Activated CD4-positive, alpha-beta T cell treated with anti-CD3 and anti-CD28 coated beads, Interleukin-10, Interleukin-2, amounts not matched to agents 100 ng/mL and 50 ng/mL, durations not matched to agents 16 hours and 8 hours (primary cell): ENCODE results near the gene EZH2.

Experiments used
- DNase-seq: peaks from one replicate; pipeline ENCODE4 v3.0.0-alpha.2; 2020

Gene EZH2

DNA sequence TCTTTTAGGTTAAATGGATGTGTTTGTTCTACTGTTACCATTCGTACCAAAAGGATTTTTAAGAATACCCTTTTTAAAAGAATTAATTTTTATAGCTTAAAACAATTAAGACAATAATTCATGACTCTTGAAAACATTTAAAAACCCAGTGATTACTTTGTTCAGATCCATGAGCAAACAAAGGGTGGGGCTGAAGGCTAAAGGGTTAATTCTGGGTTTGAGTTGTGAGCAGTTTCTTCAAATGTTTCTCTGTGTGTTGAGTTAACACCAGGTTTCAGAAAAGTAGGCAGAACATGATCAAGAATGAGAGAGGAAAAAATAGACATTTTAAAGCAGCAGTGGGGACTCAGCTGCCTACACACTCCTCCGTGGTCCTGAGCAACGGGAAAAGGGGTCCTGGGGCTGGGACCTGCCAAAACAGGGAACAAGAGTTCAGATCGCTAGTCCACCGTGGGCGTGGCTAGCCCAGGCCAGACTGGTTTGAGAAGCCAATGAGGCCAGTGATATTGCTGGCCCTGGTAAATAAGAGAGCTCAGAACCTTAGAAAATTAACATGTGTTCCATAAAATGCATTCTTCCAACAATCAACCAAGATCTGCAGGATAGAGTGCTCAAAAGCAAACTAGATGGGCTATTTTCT lies 14.9 kb upstream of the EZH2 start:
- DNase-seq: no peak

DNA sequence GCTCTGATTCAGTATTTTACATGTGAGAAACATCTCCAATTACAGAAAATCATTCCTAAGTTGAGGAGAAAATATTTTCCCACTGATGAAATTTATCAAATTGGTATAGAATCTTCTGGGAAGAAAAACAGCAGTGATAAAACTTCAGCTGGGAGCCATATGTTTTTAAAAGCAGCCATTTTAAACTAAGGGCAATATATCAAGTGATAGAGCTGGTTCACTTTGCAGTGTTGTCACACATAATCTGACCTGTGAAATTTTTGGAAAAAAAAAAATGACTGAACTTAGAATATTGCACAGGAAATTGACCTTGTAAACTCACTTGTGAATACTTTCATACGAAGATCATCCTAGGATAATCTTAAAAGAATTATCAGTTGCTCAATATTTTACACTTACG lies 10.5 kb upstream of the EZH2 start:
- DNase-seq: no peak

DNA sequence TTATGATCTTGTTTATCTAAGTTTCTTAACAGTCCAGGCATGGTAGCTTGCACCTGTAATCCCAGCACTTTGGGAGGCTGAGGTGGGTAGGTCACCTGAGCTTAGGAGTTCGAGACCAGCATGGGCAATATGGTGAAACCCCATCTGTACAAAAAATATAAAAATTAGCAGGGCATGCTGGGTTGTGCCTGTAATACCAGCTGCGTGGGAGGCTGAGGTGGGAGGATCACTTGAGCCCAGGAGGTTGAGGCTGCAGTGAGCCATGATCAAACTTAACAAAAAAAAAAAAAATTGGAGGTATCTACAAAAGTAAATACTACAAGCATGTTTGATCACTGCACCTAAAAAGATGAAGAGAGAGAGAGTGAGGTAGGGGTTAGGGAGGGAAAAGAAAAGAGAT lies 9.0 kb upstream of the EZH2 start:
- DNase-seq: no peak

DNA sequence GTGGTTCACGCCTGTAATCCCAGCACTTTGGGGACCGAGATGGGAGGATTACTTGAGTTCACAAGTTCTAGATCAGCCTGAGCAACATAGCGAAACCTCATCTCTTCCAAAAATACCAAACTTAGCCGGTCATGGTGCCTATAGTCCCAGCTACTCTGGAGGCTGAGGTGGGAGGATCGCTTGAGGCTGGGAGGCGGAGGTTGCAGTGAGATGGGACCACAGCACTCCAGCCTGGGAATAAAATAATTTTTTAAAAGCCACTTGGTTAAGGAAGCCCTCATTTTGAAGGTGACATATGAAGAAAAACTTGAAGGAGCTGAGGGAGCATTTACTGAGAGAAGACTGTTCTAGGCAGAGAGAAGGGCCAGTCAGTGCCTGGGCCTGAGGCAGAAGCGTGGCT lies 4.2 kb upstream of the EZH2 start:
- DNase-seq: no peak

DNA sequence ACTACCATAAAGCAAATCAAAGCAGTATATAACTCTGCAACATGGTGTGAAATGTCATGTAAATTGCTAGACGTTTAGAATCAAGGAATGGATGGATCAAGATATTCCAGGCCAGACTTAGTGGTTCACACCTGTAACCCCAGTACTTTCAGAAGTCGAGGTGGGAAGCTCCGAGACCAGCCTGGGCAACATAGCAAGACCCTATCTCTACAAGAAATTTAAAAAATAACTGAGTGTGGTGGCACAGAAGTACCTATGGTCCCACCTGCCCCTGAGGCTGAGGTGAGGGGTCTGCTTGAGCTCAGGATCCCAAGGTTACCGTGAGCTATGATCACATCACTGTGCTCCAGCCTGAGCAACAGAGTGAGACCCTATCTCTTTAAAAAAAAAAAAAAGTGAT lies 2.8 kb upstream of the EZH2 start:
- DNase-seq: no peak

DNA sequence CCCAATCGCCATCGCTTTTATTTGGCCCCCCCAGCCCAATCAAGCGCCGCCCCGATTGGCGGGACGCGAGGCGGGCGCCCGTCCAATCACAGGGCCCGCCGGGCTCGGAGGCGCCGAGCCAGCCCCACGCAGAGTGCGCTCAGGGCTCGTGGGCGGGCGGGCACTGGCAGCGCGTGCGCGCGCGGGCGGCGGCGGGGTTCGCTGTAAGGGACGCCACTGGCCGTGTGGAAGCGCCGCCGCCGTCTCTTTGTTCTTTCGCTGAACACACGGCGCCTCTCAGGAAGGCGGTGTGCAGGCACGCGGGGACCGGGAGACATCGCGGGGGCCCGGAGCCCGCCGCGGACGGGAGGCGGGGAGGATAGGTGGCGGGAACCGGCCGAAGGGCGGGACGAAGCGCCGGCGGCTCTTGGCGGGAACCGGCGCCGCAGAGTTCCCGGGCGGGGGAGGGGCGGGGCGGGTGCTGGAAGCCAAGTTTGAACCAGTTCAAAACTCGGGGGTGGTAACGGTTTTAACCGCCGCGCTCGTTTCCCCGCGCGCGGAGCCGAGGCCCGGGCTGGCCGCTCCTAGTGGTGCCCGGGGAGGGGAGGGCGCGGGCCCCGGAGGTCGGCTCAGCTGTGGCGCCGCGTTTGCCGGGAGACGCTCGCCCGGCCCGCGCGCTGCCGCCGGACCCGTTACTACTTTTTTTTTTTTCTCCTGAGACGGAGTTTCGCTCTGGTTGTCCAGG lies 370 bp upstream of the EZH2 start:
- peak; percentile 97 for DNase-seq

DNA sequence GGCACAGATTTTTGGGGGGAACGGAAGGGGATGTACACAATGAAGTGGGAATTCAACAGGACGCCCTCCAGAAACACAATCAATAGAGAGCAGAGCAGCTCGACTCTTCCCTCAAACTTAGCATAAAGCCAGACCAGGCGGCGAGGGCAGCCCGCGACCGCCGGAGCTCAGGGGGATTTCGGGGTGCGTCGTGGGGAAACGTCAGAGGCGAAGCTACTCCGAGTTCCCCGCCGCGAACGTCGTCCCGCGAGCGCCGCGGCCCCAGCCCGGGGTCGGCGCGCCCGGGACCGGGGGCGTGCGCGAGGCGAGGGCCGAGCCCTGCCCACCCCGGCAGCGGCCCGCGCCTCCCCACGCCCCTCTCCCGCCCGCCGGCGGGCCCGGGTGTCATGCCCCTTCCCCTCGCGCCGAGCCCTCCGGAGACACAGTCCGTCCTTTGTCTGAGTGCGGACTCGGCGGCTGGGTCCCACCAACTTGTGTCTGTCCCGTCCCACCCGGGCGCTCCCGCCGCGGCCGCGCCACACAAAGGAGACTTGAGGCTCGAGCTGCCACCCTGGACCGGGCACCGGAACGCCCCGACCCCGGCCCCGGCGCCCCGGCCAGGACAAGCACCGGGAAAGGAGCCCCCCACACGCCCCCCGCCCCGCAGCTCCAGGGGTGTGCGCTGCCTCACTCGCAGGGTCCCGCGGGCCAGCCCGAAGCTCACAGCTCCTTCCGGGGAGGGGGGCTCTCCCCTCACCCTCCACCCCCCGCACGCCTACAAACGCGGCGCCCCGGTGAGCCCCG lies 634 bp downstream of the EZH2 start:
- DNase-seq: peak; percentile 47

DNA sequence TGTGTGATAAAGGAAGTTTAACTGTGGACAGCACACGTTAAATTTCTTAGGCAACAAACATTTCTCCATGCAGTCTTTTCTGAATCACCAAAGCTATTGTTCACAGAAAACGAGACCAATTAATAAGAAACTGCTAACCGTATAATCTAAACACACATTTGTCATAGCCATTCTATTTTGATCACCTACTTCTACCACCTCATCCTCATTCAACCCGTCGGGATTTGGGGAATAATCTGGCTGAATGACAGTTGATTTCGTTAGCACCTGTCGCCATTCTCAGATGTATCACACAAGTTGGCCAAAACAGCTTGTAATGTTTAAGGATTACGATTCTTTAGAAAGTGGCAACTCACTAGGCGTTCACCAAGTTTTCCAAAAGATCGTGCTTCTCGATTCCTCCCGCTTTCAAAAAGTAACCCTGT lies 1.2 kb downstream of the EZH2 start:
- peak; percentile 21 for DNase-seq

DNA sequence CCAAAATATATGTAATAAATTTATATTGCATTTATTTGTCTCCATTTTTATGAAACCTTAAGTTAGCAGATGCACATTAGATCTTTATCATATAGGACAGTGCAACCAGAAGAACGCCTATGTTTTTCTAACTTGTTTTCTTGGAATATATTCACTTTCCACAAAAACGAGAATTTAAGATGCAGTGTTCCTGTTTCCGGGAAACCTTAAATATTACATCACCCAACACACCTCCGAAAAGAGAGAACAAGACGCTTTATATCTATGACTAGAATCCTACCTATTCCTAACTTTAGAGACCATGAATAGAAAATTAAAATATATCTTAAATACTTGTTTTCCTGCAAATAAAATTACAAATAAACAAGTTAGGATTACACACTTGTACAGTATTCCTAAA lies 1.9 kb downstream of the EZH2 start:
- DNase-seq: no peak

DNA sequence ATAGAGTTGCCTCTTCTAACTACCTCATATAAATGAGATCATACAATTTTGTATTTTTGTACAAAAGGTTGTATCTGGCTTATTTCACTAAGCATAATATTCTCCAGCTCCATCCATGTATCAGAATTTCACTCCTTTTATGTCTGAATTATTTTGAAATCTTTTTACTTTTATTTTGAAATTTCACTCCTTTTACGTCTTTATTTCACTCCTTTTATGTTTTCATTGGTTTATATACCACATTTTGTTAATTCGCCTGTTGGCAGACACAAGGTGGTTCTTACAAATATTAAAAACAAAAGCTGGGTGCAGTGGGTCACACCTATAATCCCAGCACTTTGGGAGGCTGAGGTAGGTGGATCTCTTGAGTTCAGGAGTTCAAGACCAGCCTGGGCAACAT lies 5.8 kb downstream of the EZH2 start:
- no peak for DNase-seq

DNA sequence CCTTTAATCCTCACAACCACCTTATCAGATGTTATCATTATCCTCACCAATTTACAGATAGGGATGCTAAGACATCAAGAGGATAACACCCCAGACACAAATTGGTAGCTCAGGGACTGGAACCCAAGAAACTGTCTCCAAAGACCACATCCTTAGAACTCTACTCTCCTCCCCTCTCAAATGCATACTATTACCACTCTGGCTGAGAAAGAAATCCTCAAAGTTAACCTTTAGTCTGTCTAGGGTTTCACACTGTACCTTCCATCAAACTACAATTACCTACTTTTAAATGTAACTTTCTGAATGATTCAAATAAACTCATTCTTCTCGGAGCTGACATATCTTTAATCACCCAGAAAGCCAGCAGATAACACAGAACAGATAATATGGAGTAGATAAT lies 6.6 kb downstream of the EZH2 start:
- no peak for DNase-seq

DNA sequence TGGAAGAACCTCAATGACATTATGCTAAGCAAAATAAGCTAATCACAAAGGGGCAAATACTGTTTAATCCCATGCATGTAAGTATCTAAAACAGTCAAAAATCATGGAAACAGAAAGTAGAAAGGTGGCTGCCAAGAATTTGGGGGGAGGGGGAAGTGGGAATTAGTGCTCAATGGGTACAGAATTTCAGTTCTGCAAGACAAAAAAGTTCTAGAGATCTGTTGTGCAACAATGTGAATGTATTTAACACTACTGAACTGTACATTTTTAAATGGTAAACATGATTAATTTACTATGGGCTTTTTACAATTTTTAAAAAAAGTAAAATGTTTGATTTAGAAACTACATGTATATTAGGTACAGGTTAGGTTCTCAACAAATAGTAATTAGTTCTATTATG lies 11.9 kb downstream of the EZH2 start:
- DNase-seq: no peak

DNA sequence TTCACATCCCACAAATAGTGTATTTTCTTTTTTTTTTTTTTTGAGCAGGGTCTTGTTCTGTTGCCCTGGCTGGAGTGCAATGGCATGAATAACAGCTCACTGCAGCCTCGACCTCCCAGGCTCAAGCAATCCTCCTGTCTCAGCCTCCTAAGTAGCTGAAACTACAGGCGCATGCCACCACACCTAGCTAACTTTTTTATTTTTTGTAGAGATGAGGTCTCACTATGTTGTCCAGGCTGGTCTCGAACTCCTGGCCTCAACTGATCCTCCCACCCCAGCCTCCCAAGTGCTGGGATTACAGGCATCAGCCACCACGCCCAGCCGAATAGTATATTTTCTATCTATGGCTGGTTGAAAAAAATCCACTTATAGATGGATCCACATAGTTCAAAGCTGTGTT lies 12.5 kb downstream of the EZH2 start:
- no peak for DNase-seq

DNA sequence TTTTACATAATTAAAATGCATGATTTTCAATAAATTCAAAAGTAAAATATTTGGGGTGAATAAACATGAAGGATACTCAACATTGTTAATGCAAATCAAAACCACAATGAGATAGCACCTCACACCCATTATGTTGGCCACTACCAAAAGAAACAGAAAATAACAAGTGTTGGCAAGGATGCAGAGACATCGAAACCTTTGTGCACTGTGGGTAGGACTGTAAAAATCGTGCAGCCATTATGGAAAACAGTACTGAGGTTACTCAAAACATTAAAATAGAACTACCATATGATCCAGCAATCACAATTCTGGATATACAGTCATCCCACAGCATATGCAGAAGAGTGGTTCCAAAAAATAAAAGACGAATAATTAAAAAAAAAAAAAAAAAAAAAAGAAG lies 13.1 kb downstream of the EZH2 start:
- DNase-seq: peak; percentile 40

DNA sequence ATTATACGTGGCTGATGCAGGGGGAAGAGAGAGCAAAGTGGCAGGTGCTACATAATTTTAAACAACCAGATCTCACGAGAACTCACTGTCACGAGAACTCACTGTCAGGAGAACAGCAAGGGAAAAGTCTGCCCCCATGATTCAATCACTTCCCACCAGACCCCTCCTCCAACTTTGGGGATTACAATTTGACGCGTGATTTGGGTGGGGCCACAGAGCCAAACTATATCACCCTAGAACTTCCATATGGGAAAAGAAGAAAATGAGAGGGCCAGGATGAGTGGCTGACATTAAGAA lies 15.8 kb downstream of the EZH2 start:
- no peak for DNase-seq

DNA sequence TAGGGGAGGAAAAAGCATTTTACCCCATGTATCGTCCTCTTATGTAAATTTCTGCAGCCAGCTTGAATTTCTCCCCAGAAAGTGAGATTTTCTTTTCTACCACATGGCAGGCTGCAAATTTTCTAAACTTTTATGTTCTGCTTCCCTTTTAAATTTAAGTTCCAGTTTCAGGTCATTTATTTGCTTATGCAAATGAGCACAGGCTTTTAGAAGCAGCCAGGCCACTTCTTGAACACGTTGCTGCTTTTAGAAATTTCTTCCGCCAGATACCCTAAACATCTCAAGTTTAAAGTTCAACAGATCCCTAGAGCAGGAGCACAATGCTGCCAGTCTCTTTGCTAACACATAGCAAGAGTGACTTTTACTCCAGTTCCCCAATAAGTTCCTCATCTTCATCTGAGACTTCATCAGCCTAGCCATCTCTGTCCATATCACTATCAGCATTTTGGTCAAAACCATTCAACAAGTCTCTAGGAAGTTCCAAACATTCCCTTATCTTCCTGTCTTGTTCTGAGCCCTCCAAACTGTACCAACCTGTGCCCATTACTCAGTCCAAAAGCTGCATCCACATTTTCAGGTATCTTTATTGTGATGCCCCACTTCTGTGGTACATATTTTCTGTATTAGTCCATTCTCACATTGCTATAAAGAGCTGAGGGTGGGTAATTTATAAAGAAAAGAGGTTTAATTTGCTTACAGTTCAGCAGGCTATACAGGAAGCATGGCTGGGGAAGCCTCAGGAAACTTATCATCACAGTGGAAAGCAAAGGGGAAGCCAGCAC lies 16.3 kb downstream of the EZH2 start:
- DNase-seq: no peak

DNA sequence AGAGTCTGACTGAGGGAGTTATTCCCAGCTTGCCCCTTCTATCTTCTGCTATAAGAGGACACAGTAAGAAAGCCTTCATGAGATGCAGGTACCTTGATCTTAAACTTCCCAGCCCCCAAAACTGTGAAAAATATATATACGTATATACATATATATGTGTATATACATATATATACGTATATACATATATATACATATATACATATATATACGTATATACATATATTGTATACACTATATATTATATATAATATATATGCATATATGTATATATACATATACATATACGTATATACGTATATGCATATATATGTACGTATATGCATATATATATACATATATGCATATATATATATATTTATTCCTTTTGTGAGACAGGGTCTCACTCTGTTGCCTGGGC lies 17.7 kb downstream of the EZH2 start:
- no peak for DNase-seq

DNA sequence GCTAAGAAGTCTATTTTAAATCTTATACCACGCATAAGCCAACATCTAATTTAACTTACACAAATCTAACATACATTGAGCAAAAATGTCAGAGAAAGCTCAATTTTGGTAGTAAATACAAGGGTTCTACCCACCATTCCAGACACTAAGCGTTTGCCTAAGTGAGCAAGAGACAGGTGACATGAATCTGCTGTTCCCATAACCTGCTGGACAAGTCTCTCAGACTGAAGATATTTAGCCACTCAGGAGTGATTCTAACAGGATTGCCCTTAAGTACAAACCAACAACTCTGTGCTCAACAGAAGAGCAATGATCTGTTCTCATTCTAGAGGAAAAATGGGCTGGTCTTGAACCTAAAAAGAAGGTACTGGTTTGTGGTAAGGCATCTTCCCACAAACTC lies 18.8 kb downstream of the EZH2 start:
- DNase-seq: no peak

DNA sequence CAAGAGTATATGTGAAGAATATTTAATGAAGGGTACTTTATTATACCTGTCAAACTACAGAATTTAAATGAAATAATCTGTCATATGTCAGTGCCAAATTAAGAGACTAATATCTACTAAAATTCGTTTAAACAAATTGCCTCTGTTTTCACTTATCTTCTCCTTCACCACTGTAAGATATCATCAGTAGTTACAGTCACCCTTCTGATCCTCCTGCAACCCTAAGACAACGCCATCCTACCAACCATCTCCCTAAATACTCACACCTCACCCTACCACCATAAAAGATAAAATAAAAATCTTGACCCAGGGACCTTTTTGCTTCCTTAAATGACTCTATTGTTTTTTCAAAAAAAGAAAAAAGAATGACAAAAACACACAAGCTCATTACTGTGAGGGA lies 20.8 kb downstream of the EZH2 start:
- DNase-seq: no peak

DNA sequence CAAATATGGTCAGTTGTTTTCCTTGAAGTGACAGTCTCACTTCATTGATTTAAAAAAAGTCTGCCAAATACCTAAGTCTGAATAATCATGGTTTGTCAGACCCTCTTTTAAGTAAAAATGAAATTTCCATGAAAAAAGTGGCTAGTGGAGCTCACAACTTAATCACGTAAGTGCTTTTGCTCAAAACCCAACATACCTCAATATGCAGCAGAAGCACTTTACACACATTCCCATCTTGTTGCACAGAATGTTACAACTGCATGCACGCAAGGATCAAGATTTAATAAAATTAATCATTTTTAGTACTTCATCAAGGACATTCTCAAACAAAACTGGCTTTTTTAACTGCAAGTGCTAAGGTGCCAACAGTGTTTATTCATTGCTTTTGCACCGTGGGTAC lies 21.6 kb downstream of the EZH2 start:
- no peak for DNase-seq

DNA sequence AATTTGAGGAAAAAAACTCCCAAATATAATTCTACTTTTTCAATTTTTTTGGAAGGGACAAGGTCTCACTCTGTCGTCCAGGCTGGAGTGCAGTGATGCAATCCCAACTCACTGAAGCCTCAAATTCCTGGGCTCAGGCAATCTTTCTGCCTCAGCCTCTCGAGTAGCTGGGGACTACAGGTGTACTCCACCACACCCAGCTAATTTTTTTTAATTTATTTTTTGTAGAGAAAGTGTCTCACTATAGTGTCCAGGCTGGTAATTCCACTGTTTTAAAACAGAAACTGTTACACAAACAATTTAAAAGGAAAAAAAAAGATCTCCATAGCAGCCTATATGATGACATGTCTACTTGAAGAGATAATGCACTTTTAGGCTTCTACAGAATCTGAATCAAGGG lies 25.6 kb downstream of the EZH2 start:
- DNase-seq: no peak

DNA sequence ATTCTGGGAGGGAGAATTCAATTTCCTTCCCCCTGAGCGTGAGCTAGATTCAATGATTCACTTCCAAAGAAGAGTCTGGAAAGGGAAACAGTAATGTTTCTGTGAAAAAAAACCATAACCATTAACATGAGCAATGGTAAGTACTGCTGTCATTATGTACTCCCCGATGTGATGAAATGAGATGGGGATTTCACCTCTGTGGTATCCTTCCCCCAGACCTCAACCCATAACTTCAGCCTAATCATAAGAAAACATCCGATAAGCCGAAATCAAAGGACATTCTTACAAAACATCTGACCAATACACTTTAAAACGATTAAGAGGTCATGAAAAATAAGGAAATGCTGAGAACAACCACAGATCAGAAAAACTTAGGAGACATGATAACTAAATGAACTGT lies 27.2 kb downstream of the EZH2 start:
- DNase-seq: peak; percentile 74

DNA sequence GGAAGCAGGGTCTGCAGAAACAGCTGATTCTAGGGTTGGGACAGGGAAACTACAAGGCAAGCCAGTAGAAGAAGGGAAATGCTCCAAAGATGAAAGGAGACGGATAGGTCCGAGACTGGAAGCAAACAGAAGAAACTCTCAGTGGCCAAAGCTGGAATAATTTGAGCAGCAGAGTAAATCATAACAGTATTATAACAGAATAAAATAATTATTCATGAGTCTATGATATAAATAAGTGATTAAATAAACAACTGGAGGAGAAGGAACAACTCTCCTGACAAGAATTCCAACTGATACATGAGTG lies 27.6 kb downstream of the EZH2 start:
- no peak for DNase-seq

DNA sequence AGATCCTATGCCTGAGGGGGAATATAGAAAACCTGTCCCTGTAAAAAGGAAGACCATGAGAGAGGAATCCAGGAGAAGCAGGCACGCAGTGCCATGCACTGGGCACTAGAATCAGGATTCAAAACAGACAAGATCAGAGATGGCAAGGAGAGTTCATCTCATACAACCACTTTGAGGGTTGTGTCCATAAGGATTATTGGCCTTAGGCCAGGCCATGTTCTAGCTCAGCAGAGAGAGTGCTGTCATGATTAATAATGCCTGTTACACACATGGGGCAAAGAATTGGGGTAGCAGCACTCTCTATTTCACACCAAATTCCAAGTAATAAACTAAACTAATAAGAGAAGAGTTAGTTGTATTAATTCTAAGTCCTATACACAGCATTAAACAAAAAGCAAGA lies 29.1 kb downstream of the EZH2 start:
- DNase-seq: no peak
